HG03108 (cell line): ENCODE data around the gene CNGA3.

Experiments used
- ATAC-seq: cut with Tn5 transposase; IDR thresholded peaks from one replicate; pipeline ENCODE4 v1.9.1; 2021; ENCODE audit warnings: moderate library complexity; ENCODE audit not compliant: unreplicated experiment

Gene CNGA3

DNA sequence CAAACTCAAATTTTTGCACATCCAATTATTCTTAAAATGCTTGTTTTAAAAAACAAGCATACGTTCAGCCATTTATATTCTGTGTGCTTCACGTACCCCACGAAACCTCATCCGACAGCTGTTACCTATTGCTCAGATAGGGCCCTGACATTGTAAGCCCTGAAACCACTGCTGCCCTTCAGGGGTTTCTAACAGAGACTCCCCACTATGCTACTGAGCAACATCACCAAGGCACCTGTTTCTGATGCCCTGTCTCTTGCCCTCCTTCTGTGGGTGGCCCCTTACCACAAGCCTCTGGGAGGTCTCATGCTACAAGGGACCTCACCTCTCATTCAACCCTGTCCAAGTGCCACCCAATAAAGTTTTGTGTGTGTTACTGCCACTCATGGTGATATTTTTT is 18.5 kb upstream of the CNGA3 start:
- ATAC-seq = no peak

DNA sequence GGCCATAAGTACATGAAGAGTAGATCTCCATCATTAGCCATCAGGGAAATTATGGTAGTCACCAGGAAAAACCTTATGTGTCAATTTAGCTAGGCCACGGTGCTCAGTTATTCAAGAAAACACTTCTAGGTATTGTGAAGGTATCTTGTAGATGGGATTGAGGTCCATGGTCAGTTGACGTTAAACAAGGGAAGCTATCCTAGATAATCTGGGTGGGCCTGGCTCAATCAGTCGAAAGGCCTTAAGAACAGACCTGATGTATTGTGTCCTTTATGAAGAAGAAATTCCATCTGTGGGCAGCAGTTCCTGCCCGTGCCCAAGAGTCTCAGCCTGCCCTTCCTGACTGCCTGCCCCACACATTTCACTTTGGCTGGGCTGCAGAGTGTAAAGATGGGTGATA is 16.7 kb upstream of the CNGA3 start:
- no peak for ATAC-seq

DNA sequence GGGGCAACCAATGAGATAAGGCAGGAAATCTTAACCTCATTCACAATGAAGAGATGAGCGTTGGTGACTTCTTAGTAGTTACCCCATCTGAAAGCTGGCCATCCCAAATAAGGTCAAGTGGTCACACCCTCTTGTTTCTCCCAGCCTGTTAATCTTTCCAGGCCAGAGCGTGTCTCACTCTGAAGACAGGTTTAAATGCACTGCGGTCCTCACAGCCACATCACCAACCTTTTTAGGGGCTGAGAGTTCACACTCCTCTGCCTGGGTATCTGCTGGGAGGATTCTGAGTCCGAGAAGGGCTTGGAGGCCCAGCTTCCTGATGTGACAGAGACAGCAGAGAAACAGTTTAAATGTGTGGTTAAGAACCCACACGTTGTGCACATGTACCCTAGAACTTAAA is 13.3 kb upstream of the CNGA3 start:
- no peak for ATAC-seq

DNA sequence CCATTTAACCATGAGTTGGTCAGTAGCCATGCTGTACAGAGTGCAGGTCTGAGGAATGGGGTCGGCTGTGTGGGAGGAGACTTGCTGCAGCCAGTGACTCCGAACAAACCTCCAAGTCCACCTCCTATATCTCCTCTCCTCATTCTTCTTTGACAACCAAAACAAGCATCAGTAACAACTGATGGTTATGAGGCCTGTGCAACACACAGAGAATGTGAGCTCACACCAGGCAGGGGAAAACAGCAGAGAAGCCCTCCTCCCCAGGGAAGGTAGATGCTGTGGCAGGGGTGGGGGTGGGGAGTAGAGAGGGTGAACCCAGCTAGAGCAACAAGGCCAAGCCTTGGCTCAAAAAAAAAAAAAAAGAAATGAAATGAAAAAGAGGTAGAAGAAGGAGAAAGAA is 12.3 kb upstream of the CNGA3 start:
- ATAC-seq = no peak

DNA sequence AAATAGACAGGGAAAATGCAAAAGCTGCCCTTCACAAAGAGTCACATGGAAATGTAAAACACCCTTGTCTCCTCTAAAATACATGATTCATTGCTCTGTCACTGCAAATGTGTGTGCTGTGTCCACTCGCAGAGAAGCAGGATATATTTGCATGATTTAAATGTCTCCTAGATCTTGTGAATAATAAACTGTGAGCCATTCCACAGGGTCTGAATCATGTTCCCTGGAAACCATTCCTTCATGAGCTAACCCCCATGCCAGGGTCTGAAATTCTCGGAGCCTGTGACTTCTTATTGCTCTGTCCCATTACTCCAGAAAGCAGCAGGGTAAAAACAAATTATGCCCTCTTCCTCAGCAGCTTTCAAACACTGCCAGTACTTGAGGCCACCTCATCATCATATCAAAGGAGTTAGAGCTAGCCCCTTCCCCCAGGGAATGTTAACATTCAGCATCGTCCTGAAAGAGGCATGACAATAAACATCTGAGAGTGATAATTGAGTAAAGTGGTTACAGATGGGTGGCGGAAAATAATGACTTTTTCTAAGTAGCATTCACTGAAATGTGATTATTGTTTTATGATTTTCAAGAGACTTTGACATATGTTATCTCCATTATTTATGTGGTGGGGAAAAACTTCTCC is 11.7 kb upstream of the CNGA3 start:
- ATAC-seq = no peak

DNA sequence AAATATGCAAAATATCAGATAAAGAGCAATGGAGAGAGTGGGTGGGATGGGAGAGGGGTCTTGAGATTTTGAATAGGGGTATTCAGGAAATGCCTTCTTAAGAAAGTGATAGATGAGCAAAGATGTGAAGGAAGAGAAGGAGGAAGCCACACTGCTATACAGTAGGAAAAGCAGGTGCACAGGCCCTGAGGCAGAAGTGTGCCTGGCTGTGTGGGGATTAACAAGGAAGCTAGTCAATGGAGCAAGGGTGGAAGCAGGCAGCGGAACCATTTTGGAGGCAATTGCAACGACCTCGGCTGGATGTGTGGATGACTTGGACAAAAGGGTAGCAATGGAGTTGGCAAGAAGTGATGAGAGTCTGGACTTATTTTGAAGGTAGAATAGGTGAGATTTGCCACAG is 11.0 kb upstream of the CNGA3 start:
- ATAC-seq = no peak

DNA sequence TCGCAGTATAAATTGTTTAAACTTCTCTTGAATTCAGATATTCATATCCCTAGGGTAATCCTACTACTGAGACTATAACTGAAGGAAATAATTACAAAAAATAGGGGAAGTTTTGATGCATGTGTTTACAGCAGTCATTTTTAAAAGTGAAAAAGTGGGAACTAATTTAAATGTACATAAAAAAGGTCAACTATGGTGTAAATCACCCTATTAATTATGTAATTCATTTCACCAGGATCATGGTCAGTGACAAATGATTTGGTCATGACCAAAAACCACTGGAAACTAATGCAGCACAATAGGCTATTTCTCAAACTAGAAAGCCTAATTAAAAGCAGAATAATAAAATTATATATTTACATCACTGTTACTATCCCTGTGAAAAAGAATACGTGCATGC is 5.0 kb upstream of the CNGA3 start:
- ATAC-seq = no peak

DNA sequence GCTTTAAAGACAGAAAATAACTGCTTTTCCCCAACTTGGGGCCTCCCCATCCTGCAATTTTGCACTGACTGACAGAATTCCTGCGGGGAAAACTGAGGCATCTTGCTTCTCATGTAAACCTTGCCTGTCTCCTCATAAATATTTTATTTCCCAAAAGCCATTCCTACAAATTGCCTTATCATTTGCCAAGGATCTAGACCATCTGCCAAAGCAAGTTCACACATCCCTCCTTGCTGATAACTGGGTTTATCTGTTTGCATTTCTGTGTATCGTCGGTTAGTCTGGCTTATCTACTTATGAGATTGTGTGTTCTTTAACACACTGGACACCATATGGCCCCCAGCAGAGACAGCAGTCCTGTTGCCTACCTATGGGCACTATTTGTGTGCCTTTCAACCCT is 3.0 kb upstream of the CNGA3 start:
- ATAC-seq = no peak

DNA sequence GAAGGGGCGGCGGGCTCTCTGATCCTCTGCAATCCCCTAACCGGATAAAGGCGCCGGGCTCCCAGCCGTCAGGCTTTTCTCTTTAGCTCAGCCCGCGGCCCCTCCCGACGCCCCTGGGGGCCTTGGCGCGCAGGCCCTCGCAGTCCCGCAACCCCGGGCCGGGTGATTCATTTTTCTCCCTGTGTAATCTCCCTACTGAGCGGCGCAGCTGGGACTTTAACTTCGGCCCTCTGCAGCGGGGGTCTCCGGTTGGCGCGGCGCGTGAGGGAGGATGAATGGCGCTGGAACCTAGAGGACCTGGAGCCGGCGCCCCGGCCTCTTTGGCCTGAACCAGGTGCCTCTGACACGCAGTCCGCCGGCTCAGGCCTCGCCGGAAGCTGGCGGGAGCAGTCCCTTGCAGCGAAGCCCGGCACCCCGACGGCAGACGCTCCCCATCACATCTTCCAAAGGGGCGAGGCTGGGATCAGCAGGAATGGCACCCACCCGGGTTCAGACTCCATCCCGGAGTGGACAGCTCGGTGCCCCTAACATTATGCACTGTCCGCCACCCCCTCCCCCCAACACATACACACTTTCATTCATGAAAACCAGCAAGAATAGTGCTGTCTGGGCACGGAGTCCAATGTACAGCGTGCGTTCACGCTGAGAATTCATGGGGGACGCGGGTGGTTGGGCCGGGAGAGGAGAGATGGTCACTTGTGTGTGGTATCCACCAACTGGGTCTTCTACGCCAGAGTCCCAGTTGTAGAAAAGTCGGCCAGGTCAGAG is 1.2 kb downstream of the CNGA3 start:
- no peak for ATAC-seq

DNA sequence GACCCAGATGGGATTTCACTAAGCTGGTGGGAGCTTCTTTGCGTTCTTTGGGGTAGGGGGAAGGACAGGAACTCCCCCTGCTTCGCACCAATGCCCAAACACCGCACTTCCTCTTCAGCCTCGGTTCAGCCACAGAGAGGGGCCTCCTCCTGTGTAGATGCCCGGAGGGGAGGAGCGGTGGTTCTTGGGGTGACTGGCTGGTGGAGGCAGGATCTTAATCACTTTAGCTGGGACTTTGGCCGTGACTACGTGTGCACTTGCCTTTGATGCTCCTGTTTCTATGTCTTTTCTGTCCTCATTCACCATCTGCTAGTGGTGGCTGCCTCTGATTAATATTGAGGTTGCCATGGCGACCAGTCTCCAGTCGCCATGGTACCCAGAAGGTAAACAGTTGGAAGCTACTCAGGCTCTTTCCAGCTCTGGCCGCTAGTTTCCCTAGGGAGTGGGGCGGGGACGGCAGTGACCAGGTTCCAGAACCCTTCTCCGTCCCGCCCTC is 1.9 kb downstream of the CNGA3 start:
- ATAC-seq = no peak

DNA sequence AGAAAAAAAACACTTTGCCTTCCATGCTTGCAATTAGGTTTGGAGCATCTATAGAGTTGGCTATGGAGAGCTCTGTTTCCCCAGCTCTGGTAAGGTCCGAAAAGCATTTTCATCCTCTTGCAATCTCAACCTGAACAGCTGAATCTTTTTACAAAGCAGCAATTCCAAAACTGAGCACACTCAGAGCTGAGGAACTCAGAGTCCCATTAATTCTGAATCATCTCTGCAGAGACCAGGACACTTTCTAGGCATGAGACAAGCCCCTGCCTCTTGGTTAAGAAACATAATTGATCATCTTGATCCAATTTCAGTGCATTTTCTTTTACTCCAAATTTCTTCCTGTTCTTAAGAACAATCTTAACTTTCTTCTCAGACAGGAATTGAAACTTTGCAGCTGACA is 4.2 kb downstream of the CNGA3 start:
- no peak for ATAC-seq

GRCh38 chr2:98355881-98356280 is 9.6 kb downstream of the CNGA3 start:
- ATAC-seq = no peak

GRCh38 chr2:98356729-98357128 is 10.5 kb downstream of the CNGA3 start:
- no peak for ATAC-seq

- no peak for ATAC-seq
Measured at GRCh38 chr2:98357849-98358248, 11.6 kb downstream of the CNGA3 start.

DNA sequence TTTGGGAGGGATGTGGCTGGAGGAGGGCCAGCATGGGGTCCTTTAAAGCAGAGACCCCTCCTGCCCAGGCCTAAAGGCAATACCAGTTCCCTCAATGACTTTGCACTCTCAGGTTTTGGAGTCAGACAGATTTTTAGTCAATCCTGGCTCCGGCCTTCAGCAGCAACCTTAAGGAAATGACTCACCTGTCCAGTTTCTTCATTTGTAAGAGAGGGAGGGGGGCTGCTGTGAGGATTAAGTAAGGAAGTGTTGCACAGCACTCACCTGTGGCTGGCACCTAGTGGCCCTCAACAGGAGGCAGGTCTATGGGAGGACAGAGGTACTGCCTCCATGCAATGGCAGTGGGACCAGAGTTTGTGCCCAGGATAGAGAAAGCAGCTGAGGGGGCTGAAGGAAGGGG is 13.7 kb downstream of the CNGA3 start:
- no peak for ATAC-seq

DNA sequence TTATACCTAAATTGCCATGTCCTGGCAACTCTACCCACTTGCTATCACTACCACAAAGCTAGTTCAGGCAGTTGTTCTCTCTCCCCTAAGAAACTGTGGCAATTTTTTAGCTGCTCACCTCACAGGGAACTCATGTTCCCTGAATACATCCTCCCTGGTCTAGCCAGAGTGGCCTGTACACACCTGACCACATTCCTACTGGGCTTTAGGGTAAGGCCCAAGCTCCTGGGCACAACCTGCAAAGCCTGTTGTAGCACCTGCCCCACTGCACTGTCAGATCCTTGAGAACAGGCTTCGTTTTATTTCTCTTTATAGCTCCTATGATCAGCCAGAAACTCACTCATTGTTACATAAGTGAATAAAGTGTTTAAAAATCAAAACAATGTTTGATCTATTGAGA is 21.5 kb downstream of the CNGA3 start:
- no peak for ATAC-seq

- no peak for ATAC-seq
Measured at GRCh38 chr2:98369710-98370239, 23.5 kb downstream of the CNGA3 start.

DNA sequence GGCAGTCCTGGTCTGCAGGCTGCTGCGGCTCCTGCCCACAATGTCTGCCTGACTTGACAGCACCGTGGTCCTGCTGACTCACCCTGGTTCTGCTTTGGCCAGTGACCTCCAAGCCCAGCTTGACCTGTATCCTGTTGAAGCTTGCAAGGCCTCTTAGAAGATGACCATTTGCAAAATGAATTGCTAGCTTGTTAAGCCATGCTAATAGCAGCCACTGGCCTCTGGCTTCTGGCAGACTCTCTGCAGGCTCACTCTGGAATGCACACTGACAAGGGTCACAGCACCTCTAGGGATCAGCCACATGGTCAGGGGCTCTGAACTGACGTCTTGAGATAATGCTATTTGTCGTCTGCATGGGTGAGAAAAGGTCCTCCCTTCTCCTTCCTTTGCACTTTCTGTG is 25.9 kb downstream of the CNGA3 start:
- no peak for ATAC-seq

DNA sequence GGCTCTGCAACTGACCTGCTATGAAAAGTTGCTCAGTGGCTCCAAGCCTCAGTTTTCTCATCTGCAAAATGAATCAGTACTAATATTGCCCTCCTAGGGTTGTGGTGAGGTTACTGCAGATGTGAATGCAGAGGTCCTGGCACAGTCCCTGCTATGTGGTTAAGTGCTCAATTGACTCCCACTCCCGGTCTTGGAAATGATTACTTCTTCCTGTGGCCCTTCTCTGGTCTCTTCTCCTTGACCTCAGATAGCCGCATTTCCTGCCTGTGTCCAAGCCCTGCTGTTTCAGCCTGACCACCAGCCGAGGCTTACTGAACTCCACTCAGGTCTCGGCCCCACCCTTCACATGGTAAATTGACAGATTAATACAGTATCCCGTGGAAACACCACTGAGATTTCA is 26.3 kb downstream of the CNGA3 start:
- ATAC-seq = no peak

- no peak for ATAC-seq
Measured at GRCh38 chr2:98374286-98374685, 28.0 kb downstream of the CNGA3 start.

GRCh38 chr2:98374958-98375570 is 28.8 kb downstream of the CNGA3 start:
- ATAC-seq = no peak

GRCh38 chr2:98376301-98376910 is 30.1 kb downstream of the CNGA3 start:
- no peak for ATAC-seq
